Kidney (tissue), 22 donors: ENCODE data around the gene FBXO33. TPM values are rescaled to one million over a fixed set of nuclear protein-coding genes. Genes with fewer than 3 reads are reported as not detected.

Experiments used
- DNase-seq, 5 donors: peaks; one replicate each; pipeline ENCODE4 v3.0.0-alpha.2; 2013 to 2020
- FAIRE-seq: peaks from 2 replicates; lab custom pipeline; 2012; peaks lifted over from hg19 to GRCh38; lab: Jason Lieb, UNC
- H3K27ac ChIP-seq, 2 donors: one replicate each; pipeline ENCODE4 v1.7.0; 2013; ENCODE audit warnings: low read depth in 2 of 2, low read length in 2 of 2, inconsistent platforms in 1 of 2
- H3K27me3 ChIP-seq: one replicate; pipeline ENCODE4 v1.7.1; 2013; ENCODE audit warnings: low read length, inconsistent platforms; ENCODE audit not compliant: control insufficient read depth, insufficient read depth
- H3K36me3 ChIP-seq, 3 donors: one replicate each; pipeline versions ENCODE4 v1.7.0 to v1.7.1; 2013; ENCODE audit warnings: low read length in 3 of 3, control low read depth in 1 of 3, inconsistent platforms in 1 of 3; ENCODE audit not compliant: insufficient read depth in 3 of 3, control insufficient read depth in 2 of 3
- H3K4me1 ChIP-seq, 3 donors: one replicate each; pipeline versions ENCODE4 v1.7.0 to v1.7.1; 2013; ENCODE audit warnings: low read length in 3 of 3, inconsistent platforms in 1 of 3, low read depth in 1 of 3; ENCODE audit not compliant: control insufficient read depth in 2 of 3, insufficient read depth in 2 of 3
- H3K4me3 ChIP-seq, 3 donors: one replicate each; pipeline versions ENCODE4 v1.7.0 to v1.8.1; 2013; ENCODE audit warnings: low read length in 3 of 3, control low read depth in 1 of 3, inconsistent platforms in 1 of 3
- H3K9ac ChIP-seq, 3 donors: one replicate each; pipeline versions ENCODE4 v1.7.0 to v1.7.1; 2013; ENCODE audit warnings: low read length in 3 of 3, control low read depth in 1 of 3, inconsistent platforms in 1 of 3
- H3K9me3 ChIP-seq, 3 donors: one replicate each; pipeline versions ENCODE4 v1.7.0 to v1.7.1; 2013; ENCODE audit warnings: low read length in 3 of 3, control low read depth in 1 of 3, inconsistent platforms in 1 of 3; ENCODE audit not compliant: control insufficient read depth in 2 of 3, insufficient read depth in 1 of 3
- intact Hi-C: fragments of 100-400 bp; cut with DNase I; formaldehyde crosslinking; loops from one replicate; pipeline ENCODE4 v1.11.1; 2022
- long read RNA-seq, 10 donors: library from polyadenylated mRNA in 1 of 10; unstranded in 1 of 10; transcript quantifications; one replicate each; pipeline ENCODE4 v2.0.0 and lab custom pipeline, GENCODE V29; 2021 to 2026
- polyA plus RNA-seq: library from polyadenylated mRNA; stranded (reverse); fragments of 350-450 nt; fragmentation: Illumina TruSeq; extraction: RNeasy Lipid Tissue Mini Kit (QIAGEN cat#74804); gene quantifications from one replicate; pipeline ENCODE4 v1.2.3, GENCODE V29; 2014; ENCODE audit warnings: low read depth, low replicate concordance; ENCODE audit not compliant: insufficient read depth
- total RNA-seq: library from RNA; stranded (reverse); fragmentation: NEBNext Ultra II Directional; extraction: Animal tissue kit (Norgen Biotek cat#: 25700); gene quantifications from one replicate; pipeline ENCODE4 v1.2.1, GENCODE V29; 2021
- TF ChIP-seq, protein P1 (sequence below): IDR thresholded peaks from 3 replicates; pipeline ENCODE4 v1.5.1; 2012; ENCODE audit warnings: mild to moderate bottlenecking, moderate library complexity, borderline replicate concordance; ENCODE audit not compliant: insufficient read depth; ENCODE audit errors: extremely low read depth
- donor health status: control.
- donor health status: control.
- donor health status: control.
- donor health status: control.
- donor health status: control.
- donor health status: DM: yes; HTN: yes; CAD: no.
- donor health status: Normal renal cell carcinoma (clear cell type).

The FBXO33 gene
- total RNA-seq, result 11.2 TPM
- polyA plus RNA-seq, result 6.5 TPM
- long read RNA-seq, donor 1, transcript FBXO33-201 (4 exons, 3,853 nt), result major isoform, 6 of 6 reads
- long read RNA-seq, donor 1, partial matches to known transcripts, result 0 of 6 reads
- long read RNA-seq, donor 1, other reads (novel, unspliced or antisense), result 0 of 6 reads
- long read RNA-seq, donor 2, result 0 reads
- long read RNA-seq, donor 3, partial matches to known transcripts, result 0 of 2 reads
- long read RNA-seq, donor 3, other reads (novel, unspliced or antisense), result 0 of 2 reads
- long read RNA-seq, donor 4, result 0 reads
- long read RNA-seq, donor 5, result 0 reads
- long read RNA-seq, donor 6, partial matches to known transcripts, result 0 of 2 reads
- long read RNA-seq, donor 6, other reads (novel, unspliced or antisense), result 0 of 2 reads
- long read RNA-seq, donor 7, transcript FBXO33-201 (4 exons, 3,853 nt), result major isoform, 10 of 11 reads
- long read RNA-seq, donor 7, partial matches to known transcripts, result 0 of 11 reads
- long read RNA-seq, donor 7, other reads (novel, unspliced or antisense), result 1 of 11 reads
- long read RNA-seq, donor 8, partial matches to known transcripts, result 0 of 1 reads
- long read RNA-seq, donor 8, other reads (novel, unspliced or antisense), result 0 of 1 reads
- long read RNA-seq, donor 9, partial matches to known transcripts, result 0 of 1 reads
- long read RNA-seq, donor 9, other reads (novel, unspliced or antisense), result 0 of 1 reads
- long read RNA-seq, donor 10, result 0 reads

DNA sequence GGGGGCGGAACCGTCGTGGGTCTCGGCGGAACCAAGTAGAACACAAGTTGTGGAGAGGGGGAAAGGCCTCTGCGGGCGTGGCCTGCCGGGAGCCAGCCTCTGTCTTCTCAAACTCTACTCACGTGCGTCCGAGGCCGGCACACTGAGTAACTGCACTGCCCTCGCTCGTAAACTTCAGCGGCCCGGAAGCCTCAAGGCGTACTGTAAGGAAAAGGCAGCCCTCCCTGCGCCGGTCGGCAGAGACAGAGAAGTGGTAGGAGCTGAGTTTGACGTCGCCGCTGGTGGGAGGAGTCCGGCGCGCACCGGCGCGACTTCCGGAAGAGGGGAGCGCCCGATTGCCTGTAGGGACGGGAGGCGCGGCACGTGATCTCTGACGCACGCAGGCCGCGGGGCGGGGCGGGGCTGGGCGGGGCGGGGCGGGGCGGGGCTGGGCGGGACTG lies at the start of gene FBXO33:
Gene FBXO33 (minus strand): TSS at position 255 of the 440 bp plus-strand sequence. CDS start 271 bp downstream, outside the sequence.
- Histone ChIP-seq H3K9ac (peak within 1 kb of the TSS; percentile 86 to 93 (median 91)), H3K36me3 (no peaks in the 10 kb centered on the region), H3K4me3 (peak within 1 kb of the TSS; percentile 93 to 96 (median 94)), H3K27me3 (no peaks in the 10 kb centered on the region), H3K9me3 (no peaks in the 10 kb centered on the region), H3K27ac (peak within 1 kb of the TSS; percentile 91 to 100), H3K4me1 (peaks cover 5 to 12% (median 5%) of the 10 kb centered on the region in 3 donors)
- DNase-seq, result peak; percentile 98 to 99 (median 98)
- intact Hi-C loops, result no loop called here
- TF ChIP-seq, protein P1, sequence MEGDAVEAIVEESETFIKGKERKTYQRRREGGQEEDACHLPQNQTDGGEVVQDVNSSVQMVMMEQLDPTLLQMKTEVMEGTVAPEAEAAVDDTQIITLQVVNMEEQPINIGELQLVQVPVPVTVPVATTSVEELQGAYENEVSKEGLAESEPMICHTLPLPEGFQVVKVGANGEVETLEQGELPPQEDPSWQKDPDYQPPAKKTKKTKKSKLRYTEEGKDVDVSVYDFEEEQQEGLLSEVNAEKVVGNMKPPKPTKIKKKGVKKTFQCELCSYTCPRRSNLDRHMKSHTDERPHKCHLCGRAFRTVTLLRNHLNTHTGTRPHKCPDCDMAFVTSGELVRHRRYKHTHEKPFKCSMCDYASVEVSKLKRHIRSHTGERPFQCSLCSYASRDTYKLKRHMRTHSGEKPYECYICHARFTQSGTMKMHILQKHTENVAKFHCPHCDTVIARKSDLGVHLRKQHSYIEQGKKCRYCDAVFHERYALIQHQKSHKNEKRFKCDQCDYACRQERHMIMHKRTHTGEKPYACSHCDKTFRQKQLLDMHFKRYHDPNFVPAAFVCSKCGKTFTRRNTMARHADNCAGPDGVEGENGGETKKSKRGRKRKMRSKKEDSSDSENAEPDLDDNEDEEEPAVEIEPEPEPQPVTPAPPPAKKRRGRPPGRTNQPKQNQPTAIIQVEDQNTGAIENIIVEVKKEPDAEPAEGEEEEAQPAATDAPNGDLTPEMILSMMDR, result no peak
- FAIRE-seq, result no peak

DNA sequence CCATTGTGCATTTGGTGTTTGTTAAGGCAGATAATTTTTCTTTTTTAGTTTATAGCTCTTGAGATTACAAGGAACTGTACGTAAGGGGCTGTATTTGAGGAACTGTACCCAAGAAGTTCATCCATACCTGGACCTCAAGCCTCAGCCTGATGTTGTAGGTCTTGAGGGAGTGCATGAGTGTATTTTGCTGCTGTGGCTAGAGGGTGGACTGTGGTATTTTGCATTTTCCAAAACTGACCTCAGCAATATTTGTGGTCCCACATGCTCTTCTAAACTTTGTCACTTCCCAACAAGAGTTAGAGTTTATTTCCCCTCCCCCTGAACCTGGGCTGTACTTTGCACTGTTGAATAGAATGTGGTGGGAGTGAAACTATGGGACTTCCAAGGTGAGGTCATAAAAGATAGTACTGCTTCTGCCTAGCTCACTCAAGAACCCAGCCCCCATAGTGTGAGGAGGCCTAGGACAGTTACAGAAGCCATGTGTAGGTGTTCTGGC lies 42.2 kb upstream of the FBXO33 start:
- Histone ChIP-seq H3K4me1 (peaks cover 0 to under 1% (median 0%) of the 10 kb centered on the region in 3 donors), H3K9me3 (no peaks in the 10 kb centered on the region), H3K4me3 (no peak overlapping the region), H3K27ac (no peak overlapping the region), H3K36me3 (no peaks in the 10 kb centered on the region), H3K27me3 (no peaks in the 10 kb centered on the region), H3K9ac (no peak overlapping the region)
- DNase-seq, result no peak
- FAIRE-seq, result no peak
- intact Hi-C loops, result no loop called here
- TF ChIP-seq, protein P1, result no peak

DNA sequence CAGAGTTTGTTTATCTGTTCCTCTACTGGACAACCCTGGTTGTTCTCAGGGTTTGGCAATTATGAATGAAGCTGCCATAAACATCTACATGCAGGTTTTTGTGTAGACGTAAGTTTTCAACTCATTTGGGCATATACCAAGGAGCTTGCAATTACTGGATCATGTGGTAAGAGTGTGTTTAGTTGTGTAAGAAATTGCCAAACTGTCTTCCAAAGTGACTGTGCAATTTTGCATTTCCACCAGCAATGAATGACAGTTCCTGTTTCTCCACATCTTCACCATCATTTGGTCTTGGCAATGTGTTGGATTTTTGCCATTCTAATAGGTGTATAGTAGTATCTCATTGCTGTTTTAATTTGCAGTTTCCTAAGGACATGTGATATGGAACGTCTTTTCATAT lies 39.8 kb upstream of the FBXO33 start:
- no peak for FAIRE-seq
- TF ChIP-seq, protein P1, result no peak
- H3K27me3 ChIP-seq, result no peaks in the 10 kb centered on the region
- no peak overlapping the region for H3K27ac ChIP-seq
- intact Hi-C loops, result no loop called here
- no peaks in the 10 kb centered on the region for H3K9me3 ChIP-seq
- DNase-seq, result no peak
- no peaks in the 10 kb centered on the region for H3K36me3 ChIP-seq
- no peak overlapping the region for H3K9ac ChIP-seq
- peaks cover 0 to 2% (median 0%) of the 10 kb centered on the region in 3 donors for H3K4me1 ChIP-seq
- no peak overlapping the region for H3K4me3 ChIP-seq
